ENCODE results near the gene HOXD4. TPM values are rescaled to one million over a fixed set of nuclear protein-coding genes. Genes with fewer than 3 reads are reported as not detected.

Gene HOXD4
- polyA plus RNA-seq, 5 donors: 0.35 to 0.99 (median 0.52) TPM

- DNase-seq: no peak
Measured at GRCh38 chr2:176138923-176139660, 12.3 kb upstream of the HOXD4 start.

- DNase-seq: no peak
Measured at GRCh38 chr2:176139661-176140512, 11.5 kb upstream of the HOXD4 start.

GRCh38 chr2:176140513-176141317 is 10.6 kb upstream of the HOXD4 start:
- DNase-seq: peak; percentile 78 to 81

- DNase-seq: no peak
Measured at GRCh38 chr2:176142281-176142680, 9.1 kb upstream of the HOXD4 start.

- no peak for DNase-seq
Measured at GRCh38 chr2:176145085-176145969, 6.0 kb upstream of the HOXD4 start.

- no peak for DNase-seq
Measured at GRCh38 chr2:176146101-176146500, 5.2 kb upstream of the HOXD4 start.

- DNase-seq: no peak
Measured at GRCh38 chr2:176146645-176147044, 4.7 kb upstream of the HOXD4 start.

- DNase-seq: no peak
Measured at GRCh38 chr2:176147210-176147799, 4.0 kb upstream of the HOXD4 start.

- no peak for DNase-seq
Measured at GRCh38 chr2:176147800-176148496, 3.4 kb upstream of the HOXD4 start.

- no peak for DNase-seq
Measured at GRCh38 chr2:176148751-176149421, 2.5 kb upstream of the HOXD4 start.

GRCh38 chr2:176149481-176149938 is 1.8 kb upstream of the HOXD4 start:
- DNase-seq: no peak

GRCh38 chr2:176149939-176150583 is 1.3 kb upstream of the HOXD4 start:
- DNase-seq: no peak

- no peak for DNase-seq
Measured at GRCh38 chr2:176150584-176151441, 537 bp upstream of the HOXD4 start.

- no peak for DNase-seq
Measured at GRCh38 chr2:176152350-176153181, 1.2 kb downstream of the HOXD4 start.

GRCh38 chr2:176154576-176155252 is 3.4 kb downstream of the HOXD4 start:
- DNase-seq: no peak

GRCh38 chr2:176155356-176156044 is 4.2 kb downstream of the HOXD4 start:
- DNase-seq: no peak
